CD4-positive, alpha-beta T cell (primary cell): Measurements from ENCODE around the gene TLK1. TPM values are rescaled to one million over a fixed set of nuclear protein-coding genes. Genes with fewer than 3 reads are reported as not detected.

Experiments used
- ATAC-seq: fragments of 200-7000 bp; cut with Tn5 transposase; one replicate; pipeline ENCODE4 v1.10.0; 2022; ENCODE audit warnings: mild to moderate bottlenecking; ENCODE audit not compliant: poor library complexity
- CTCF ChIA-PET: fragments of 350-600 bp; sonication (Branson Sonifier 250); formaldehyde crosslinking; loops from one replicate; lab custom pipeline; 2021; ENCODE audit warnings: antibody characterized with exemption, inconsistent platforms; lab: Charles Lee
- POLR2A ChIA-PET: fragments of 350-600 bp; sonication (Branson Sonifier 250); formaldehyde crosslinking; loops from one replicate; lab custom pipeline; 2021; ENCODE audit warnings: antibody characterized with exemption, inconsistent platforms; lab: Charles Lee
- DNase-seq, 14 experiments: peaks; one replicate each; pipeline ENCODE4 v3.0.0-alpha.2; 2013 to 2020; ENCODE audit warnings: mixed read lengths in 2 of 14
- H3K27ac ChIP-seq, 2 donors: one replicate each; pipeline versions ENCODE4 v1.5.1 to v1.7.0; 2013; ENCODE audit warnings: low read length in 2 of 2, low read depth in 1 of 2, mild to moderate bottlenecking in 1 of 2
- H3K27me3 ChIP-seq, 2 experiments: 1 replicate in 1 of 2; 2 replicates in 1 of 2; pipeline versions ENCODE4 v1.6.1 to v1.7.0; 2013; ENCODE audit warnings: low read length in 2 of 2, control low read depth in 1 of 2, mild to moderate bottlenecking in 1 of 2, moderate library complexity in 1 of 2; ENCODE audit not compliant: insufficient read depth in 2 of 2, control insufficient read depth in 1 of 2
- H3K36me3 ChIP-seq: one replicate; pipeline ENCODE4 v1.6.1; 2013; ENCODE audit warnings: low read length, control low read depth; ENCODE audit not compliant: insufficient read depth
- H3K4me1 ChIP-seq: one replicate; pipeline ENCODE4 v1.6.1; 2013; ENCODE audit warnings: low read length, control low read depth; ENCODE audit not compliant: insufficient read depth
- H3K4me3 ChIP-seq: one replicate; pipeline ENCODE4 v1.5.1; 2013; ENCODE audit warnings: mild to moderate bottlenecking, low read length, moderate library complexity
- H3K9me3 ChIP-seq, 2 experiments: 1 replicate in 1 of 2; 2 replicates in 1 of 2; pipeline versions ENCODE4 v1.6.1 to v1.7.0; 2013; ENCODE audit warnings: low read length in 2 of 2, mild to moderate bottlenecking in 2 of 2, control low read depth in 1 of 2, moderate library complexity in 1 of 2; ENCODE audit not compliant: control insufficient read depth in 1 of 2, insufficient read depth in 1 of 2
- H3K27ac Mint-ChIP-seq: one replicate; pipeline ENCODE4 v1.8.0; 2020; ENCODE audit warnings: mixed read lengths
- H3K27me3 Mint-ChIP-seq: one replicate; pipeline ENCODE4 v1.8.0; 2021; ENCODE audit warnings: mixed read lengths
- H3K36me3 Mint-ChIP-seq: one replicate; pipeline ENCODE4 v1.8.0; 2021; ENCODE audit warnings: low read depth, mixed read lengths
- H3K4me1 Mint-ChIP-seq: one replicate; pipeline ENCODE4 v1.8.0; 2021; ENCODE audit warnings: low read depth, mixed read lengths
- H3K4me3 Mint-ChIP-seq: one replicate; pipeline ENCODE4 v1.8.0; 2020; ENCODE audit warnings: mild to moderate bottlenecking, mixed read lengths
- H3K9me3 Mint-ChIP-seq: one replicate; pipeline ENCODE4 v1.8.0; 2020; ENCODE audit warnings: mixed read lengths
- intact Hi-C, 2 experiments: fragments of 100-400 bp; cut with DNase I in 1 of 2; cut with micrococcal nuclease in 1 of 2; formaldehyde crosslinking; loops; one replicate each; pipeline versions ENCODE4 v1.15.1 to v1.9.0; 2023 to 2025; cut with DNase I, micrococcal nuclease
- total RNA-seq, 174 experiments: library from RNA in 2 of 174; stranded (reverse) in 2 of 174; gene quantifications; one replicate each; pipeline ENCODE4 v1.2.3 and lab custom pipeline; 2021 to 2026
- TF ChIP-seq, protein P1 (sequence below): fragments of 200-600 bp; IDR thresholded peaks from one replicate; pipeline ENCODE4 v1.8.0; 2022; ENCODE audit warnings: antibody characterized with exemption, mild to moderate bottlenecking

TLK1 gene
- total RNA-seq, 2 experiments from 2014 or later: 135 to 138 TPM

DNA sequence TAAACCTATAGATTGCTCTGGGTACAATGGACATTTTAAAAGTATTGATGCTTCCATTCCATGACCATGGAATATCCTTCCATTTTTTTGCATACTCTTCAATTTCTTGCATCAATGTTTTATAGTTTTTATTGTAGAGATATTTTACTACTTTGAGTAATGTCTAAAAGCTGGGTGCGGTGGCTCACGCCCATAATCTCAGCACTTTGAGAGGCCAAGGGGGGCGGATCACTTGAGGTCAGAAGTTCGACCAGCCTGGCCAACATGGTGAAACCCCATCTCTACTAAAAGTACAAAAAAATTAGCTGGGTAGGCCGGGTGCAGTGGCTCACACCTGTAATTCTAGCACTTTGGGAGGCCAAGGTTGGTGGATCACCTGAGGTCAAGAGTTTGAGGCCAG, 88.5 kb downstream of the TLK1 start:
- Mint-ChIP-seq H3K36me3 (peaks cover 73% of the 10 kb centered on the region), H3K27me3 (no peaks in the 10 kb centered on the region), H3K27ac (no peak overlapping the region), H3K4me1 (peaks cover 45% of the 10 kb centered on the region), H3K4me3 (no peak overlapping the region), H3K9me3 (no peaks in the 10 kb centered on the region)
- Histone ChIP-seq H3K4me1 (no peaks in the 10 kb centered on the region), H3K4me3 (no peak overlapping the region), H3K27ac (no peak overlapping the region), H3K27me3 (no peaks in the 10 kb centered on the region), H3K36me3 (peaks cover 23% of the 10 kb centered on the region), H3K9me3 (peaks cover 0 to 9% of the 10 kb centered on the region in 2 experiments)
- ChIA-PET CTCF (interaction anchor here (1.0 to 1.1 kb wide), 2 partner anchors 15 to 17 kb away, joined by 3 to 5 read pairs; no protein-coding TSS in a partner anchor), POLR2A (interaction anchor here (0.8 to 2.6 kb wide), 4 partner anchors 10 to 91 kb away, joined by 3 to 8 read pairs (median 6); no protein-coding TSS in a partner anchor)
- TF ChIP-seq, protein P1, sequence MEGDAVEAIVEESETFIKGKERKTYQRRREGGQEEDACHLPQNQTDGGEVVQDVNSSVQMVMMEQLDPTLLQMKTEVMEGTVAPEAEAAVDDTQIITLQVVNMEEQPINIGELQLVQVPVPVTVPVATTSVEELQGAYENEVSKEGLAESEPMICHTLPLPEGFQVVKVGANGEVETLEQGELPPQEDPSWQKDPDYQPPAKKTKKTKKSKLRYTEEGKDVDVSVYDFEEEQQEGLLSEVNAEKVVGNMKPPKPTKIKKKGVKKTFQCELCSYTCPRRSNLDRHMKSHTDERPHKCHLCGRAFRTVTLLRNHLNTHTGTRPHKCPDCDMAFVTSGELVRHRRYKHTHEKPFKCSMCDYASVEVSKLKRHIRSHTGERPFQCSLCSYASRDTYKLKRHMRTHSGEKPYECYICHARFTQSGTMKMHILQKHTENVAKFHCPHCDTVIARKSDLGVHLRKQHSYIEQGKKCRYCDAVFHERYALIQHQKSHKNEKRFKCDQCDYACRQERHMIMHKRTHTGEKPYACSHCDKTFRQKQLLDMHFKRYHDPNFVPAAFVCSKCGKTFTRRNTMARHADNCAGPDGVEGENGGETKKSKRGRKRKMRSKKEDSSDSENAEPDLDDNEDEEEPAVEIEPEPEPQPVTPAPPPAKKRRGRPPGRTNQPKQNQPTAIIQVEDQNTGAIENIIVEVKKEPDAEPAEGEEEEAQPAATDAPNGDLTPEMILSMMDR: no peak
- ATAC-seq (no peak), DNase-seq (no peak)
- intact Hi-C loops: no loop called here

DNA sequence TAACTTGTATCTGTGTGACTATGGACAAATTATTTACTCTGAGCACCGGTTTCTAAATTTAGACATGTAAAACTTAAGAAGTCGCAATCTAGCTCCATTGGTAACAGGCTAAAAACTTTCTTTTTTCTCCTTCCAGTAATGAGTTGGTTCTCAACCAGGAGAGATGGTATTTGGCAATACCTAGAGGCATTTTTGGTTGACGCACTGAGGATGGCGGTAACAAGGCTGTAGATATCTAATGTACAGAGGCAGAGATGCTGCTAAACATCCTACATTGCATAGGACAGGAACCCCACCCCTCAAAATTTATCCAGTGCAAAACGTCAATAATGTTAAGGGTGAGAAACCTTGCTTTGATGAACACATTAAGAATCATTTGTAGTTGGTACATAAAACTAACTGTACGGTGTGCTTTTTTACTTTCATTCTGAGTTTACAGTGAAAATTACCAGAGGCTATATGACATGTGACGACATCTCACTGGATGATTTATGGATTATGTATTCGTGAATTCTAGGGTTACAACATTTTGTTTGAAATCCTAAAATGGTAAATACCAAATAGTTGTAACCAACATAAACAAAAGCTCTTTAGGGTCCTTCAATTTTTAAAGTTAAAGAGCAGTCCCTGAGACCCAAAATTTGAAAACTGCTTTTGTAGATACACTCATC, 91.3 kb downstream of the TLK1 start:
- intact Hi-C loops: no loop called here
- Mint-ChIP-seq H3K9me3 (no peaks in the 10 kb centered on the region), H3K4me3 (no peak overlapping the region), H3K27ac (no peak overlapping the region), H3K36me3 (peaks cover 55% of the 10 kb centered on the region), H3K4me1 (peaks cover 29% of the 10 kb centered on the region), H3K27me3 (no peaks in the 10 kb centered on the region)
- Histone ChIP-seq H3K9me3 (peaks cover 0 to 5% of the 10 kb centered on the region in 2 experiments), H3K4me3 (no peak overlapping the region), H3K27ac (no peak overlapping the region), H3K36me3 (peaks cover 15% of the 10 kb centered on the region), H3K4me1 (no peaks in the 10 kb centered on the region), H3K27me3 (no peaks in the 10 kb centered on the region)
- TF ChIP-seq, protein P1: no peak
- CTCF ChIA-PET: interaction anchor here (1.0 to 1.4 kb wide), 3 partner anchors 14 to 141 kb away, joined by 3 to 4 read pairs (median 3); partner anchors contain the start of gene GORASP2
- POLR2A ChIA-PET: interaction anchor here (1.0 kb wide), 1 partner anchor 12 kb away, joined by 4 read pairs; no protein-coding TSS in a partner anchor
- ATAC-seq: no peak
- DNase-seq: no peak

DNA sequence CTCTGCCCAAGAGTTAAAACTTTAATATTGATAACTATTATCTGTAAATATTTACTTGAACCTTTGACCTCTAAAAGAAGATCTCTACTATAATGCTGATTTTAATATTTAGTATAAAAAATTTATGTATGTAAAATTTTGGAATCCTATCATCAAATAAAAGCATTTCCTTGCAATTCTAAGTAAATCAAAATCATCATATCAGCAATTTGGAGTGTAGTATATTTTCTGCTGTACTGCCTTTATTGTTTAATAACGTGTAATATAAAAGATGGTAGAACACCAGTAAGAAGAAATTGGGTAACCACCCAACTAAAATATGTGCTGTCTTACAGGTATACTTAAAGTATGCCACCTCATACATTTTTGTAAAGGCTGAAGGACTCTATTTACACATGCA, 94.6 kb downstream of the TLK1 start:
- POLR2A ChIA-PET: no interaction called here
- no peaks in the 10 kb centered on the region for H3K9me3 Mint-ChIP-seq
- CTCF ChIA-PET: no interaction called here
- TF ChIP-seq, protein P1: no peak
- peaks cover 40% of the 10 kb centered on the region for H3K4me1 Mint-ChIP-seq
- no peaks in the 10 kb centered on the region for H3K27me3 Mint-ChIP-seq
- Histone ChIP-seq H3K27ac (no peak overlapping the region), H3K36me3 (peaks cover 10% of the 10 kb centered on the region), H3K4me3 (no peak overlapping the region), H3K9me3 (peaks cover 0 to 5% of the 10 kb centered on the region in 2 experiments), H3K27me3 (no peaks in the 10 kb centered on the region), H3K4me1 (no peaks in the 10 kb centered on the region)
- no peak overlapping the region for H3K27ac Mint-ChIP-seq
- DNase-seq (no peak), ATAC-seq (no peak)
- no peak overlapping the region for H3K4me3 Mint-ChIP-seq
- intact Hi-C loops: no loop called here
- peaks cover 43% of the 10 kb centered on the region for H3K36me3 Mint-ChIP-seq
